ENCODE data around the gene NSUN4.
A peak's percentile ranks its signal among the peaks of the same experiment; 100 is the strongest.
"Not testable (repeated sequence)": the region's sequence is repeated elsewhere in the genome, so short reads cannot be mapped to it uniquely, and the experiment has no call there.

Gene NSUN4

GRCh38 chr1:46340404-46341221, at the start of gene NSUN4:
Gene NSUN4 (plus strand): TSS chr1:46340807. CDS start chr1:46340827, 20 bp downstream.
- DNase-seq, result peak; percentile 87

GRCh38 chr1:46295306-46295705, 45.3 kb upstream of the NSUN4 start:
- no peak for DNase-seq

DNA sequence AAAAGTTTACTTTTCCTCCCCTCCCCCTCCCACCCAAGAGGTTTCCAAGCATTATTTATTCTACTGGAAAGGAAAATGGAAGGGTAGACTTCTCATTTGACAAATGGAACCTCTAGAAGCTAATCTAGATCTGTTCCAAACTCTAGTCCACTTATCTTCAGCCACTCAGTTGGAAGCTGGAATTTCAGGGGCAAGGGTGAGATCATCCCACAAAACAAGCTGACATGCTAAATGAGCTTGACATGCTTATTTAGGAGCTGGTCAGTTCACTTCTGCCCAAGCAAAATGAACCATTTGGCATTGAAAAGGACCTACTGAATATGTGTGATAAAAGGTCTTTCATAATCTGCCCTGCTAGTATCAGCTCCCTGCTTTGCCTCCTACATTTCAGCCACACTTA, 42.2 kb upstream of the NSUN4 start:
- no peak for DNase-seq

DNA sequence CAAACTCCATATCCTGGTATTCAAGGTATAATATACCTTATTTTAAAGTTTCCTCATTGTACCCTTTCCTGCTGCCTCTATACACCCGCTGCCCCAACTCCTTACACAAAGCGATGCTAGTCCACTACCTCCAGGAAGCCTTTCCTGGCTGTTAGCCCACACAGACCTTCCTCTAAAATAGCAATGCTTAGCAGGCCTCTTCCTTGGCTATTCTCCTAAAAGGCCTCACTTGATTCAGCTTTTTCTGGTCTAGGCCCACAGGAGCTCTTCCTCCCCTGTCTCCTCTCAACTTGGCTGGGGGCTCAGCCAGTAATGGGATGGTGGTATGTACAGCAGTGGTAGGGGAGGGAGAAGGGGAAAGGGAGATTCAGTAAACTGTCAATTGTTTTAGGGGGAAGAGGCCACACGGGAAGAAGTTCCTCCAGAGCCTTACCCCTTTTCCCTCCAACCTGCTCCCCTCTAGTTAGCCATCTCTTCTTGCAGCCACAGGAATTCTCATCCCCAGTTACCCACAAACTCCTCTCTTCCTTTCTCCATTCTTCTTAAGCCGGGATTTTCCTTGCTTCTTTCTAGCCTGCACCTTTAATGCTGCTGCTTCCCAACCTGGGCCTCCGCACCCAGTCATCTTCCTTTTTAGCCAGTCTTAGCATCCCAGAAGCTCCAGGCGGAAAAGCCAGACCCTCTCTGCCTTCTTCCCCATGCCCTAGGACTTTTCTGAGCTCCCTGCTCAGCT, 39.8 kb upstream of the NSUN4 start:
- no peak for DNase-seq

DNA sequence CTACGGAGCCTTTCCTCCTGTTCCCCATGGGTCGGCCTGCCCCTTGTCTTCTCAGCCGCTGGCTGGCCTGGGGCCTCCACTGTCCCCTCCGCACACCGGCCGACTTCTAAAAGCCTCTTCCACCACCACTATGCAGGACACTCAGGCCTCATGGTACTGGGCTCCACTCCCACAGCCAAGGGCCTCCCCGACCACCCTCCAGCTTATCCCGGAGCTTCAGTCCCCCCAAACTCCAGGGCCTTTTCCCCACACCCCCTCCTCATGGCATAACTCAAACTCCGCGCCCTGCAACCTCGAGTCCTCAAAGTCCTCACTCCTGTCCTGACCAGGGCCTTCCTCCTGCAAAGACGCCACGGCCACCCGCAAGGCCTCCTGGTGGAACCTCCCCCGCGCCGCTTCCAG, 39.2 kb upstream of the NSUN4 start:
- DNase-seq, result no peak

GRCh38 chr1:46301808-46302640, 38.6 kb upstream of the NSUN4 start:
- DNase-seq, result peak; percentile 53

DNA sequence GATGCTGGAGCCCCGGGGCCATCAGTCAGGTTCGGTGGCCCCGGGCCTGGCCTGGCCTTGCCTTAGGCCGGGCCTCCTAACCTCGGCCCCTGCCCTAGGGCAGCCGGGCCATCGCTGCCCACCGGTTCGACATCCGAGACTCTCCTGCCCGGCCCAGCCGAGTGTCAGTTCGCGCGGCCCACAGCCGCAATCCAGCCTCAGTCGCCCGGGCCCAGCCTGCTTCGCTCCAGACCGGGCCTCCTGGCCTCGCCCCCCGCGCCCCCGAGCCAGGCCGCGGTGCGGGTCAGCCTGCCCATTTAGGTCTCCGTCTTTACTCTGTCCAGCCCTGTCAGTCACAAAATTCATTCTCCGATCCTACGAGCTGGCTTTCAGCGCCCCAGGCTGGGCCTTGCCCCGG, 38.0 kb upstream of the NSUN4 start:
- DNase-seq, result peak; percentile 28

- DNase-seq, result peak; percentile 94
Observed at GRCh38 chr1:46303038-46303871, 37.4 kb upstream of the NSUN4 start, which contains the start of the genes LRRC41 and UQCRH. Gene LRRC41 (minus strand): TSS chr1:46303616. CDS start chr1:46303322, 294 bp downstream. Gene UQCRH (plus strand): TSS chr1:46303698. CDS start chr1:46303767, 69 bp downstream.

- DNase-seq, result no peak
Observed at GRCh38 chr1:46303872-46304326, 36.7 kb upstream of the NSUN4 start.

DNA sequence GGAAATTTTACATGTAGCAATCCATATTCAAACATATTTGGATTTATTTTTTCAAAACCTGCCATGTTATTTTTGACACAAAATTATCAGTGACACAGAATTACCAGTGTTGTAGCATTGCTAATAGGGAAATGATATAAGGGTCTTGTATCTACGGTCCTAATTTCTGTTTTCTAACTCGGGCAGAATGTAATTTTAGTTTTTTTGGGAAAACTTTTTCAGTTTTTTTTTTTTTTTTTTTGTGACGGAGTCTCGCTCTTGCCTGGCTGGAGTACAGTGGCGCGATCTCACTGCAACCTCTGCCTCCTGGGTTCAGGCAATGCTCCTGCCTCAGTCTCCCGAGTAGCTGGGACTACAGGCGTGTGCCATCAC, 34.5 kb upstream of the NSUN4 start:
- no peak for DNase-seq

DNA sequence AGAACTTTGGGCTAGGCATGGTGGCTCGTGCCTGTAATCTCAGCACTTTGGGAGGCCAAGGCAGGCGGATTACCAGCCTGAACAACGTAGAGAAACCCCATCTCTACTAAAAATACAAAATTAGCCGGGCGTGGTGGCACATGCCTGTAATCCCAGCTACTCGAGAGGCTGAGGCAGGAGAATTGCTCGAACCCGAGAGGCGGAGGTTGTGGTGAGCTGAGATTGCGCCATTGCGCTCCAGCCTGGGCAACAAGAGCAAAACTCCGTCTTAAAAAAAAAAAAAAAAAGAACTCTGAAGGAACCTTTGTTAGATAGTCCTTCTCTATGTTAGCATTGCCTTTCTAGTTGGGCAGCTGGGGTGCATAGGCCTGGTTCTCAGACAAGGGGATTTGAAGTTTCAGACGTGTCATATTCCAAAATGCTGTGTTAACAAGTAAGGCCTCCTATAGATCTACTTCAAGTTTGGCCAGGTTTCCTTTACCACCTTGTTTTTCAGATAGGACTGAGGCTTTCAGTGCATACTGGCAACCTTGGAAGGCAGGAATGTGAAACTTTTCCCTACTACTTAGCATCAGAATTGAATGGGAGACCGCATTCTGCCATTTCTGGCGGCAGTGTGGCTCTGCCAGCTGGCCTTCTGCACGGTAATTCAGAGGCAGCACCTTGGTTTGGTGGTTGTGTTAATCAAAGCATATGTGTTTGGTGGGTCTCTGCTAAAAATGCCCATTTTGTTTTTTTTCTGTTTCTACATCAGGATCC, 31.0 kb upstream of the NSUN4 start:
- DNase-seq, result no peak

- DNase-seq, result no peak
Observed at GRCh38 chr1:46310321-46310720, 30.3 kb upstream of the NSUN4 start.

DNA sequence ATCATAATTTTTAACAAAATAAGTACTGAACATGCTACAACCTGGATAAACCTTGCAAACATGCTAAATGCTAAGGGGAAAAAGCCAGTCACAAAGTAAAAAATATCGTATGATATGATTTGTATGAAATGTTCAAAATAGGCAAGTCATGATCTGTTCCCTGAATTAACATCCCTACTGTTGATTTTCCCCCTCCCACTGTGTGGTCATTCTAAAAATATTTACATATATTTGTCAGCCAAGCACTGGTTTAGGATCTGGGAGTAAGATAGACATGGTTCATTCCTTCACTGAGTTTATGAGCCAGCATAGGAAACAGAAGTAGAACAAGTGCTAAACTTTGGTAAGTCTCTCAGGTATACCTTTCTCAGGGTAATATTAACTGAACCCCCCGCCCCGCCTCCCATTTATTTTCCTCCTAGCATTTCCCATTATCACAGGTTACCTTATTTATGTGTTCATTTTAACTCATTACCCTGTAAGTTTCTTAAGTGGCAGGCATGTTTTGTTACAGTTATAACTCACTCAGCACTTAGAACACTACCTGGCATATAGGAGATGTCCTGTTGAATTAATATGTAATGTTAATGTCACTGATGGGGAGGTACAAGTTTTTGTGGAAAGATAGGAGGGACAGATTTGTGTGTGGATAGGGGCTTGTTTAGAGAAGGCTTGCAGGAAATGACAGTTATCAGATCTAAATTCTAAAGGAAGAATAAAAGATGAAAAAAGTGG, 24.8 kb upstream of the NSUN4 start:
- DNase-seq, result no peak

GRCh38 chr1:46317323-46317722, 23.3 kb upstream of the NSUN4 start:
- no peak for DNase-seq

DNA sequence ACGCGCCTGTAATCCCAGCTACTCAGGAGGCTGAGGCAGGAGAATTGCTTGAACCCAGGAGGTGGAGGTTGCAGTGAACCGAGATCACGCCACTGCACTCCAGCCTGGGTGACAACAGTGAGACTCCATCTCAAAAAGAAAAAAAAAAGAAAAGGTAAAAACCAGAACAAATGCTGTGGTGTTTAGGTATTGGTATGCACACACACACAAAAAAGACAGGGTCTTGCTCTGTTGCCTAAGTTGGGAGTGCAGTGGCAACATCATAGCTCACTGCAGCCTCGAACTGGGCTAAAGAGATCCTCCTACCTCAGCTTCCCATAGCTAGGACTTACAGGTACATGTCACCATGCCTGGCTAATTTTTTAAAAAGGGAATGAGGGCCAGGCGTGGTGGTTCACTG, 21.3 kb upstream of the NSUN4 start:
- not testable (repeated sequence) for DNase-seq

GRCh38 chr1:46319960-46320914, 20.4 kb upstream of the NSUN4 start:
- DNase-seq, result not testable (repeated sequence)

- DNase-seq, result not testable (repeated sequence)
Observed at GRCh38 chr1:46322191-46322590, 18.4 kb upstream of the NSUN4 start.

DNA sequence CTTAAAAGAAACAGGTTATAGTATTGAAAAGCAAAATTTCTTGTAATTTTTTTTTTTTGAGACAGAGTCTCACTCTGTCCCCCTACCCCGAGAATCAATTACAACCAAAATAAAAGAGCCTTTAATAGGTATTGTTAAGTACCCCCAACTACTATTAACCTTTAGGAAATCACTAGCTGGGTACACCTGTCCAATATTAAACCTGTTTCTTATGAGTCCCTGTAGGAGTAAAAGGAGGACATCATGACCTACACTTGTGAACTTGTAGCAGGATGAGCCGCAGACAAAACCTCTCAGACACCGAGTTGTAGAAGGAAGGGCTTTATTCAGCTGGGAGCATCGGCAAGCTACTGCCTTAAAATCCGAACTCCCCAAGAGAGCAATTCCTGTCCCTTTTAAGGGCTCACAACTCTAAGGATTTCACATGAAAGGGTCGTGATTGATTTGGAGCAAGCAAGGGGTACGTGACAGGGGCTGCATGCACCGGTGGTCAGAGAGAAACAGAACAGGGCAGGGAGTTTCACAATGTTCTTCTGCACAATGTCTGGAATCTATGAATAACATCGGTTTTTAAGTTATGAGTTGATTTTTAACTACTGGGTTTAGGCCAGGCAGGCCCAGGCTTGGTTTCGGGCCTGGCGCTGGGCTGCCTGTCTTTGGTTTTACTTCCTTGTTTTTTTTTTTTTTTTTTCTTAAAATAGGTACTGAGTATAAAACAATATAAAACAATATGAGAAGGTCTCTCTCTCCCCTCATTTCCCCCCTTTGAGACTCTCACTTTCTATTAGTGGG, 15.1 kb upstream of the NSUN4 start:
- not testable (repeated sequence) for DNase-seq
